MM.1S (cell line): ENCODE measurements around the gene DEPDC1.
"Not testable (repeated sequence)": the region's sequence is repeated elsewhere in the genome, so short reads cannot be mapped to it uniquely, and the experiment has no call there.

ENCODE experiments used
- DNase-seq: peaks from one replicate; pipeline ENCODE4 v3.0.0-alpha.2; 2015
- H2AFZ ChIP-seq: fragments of 300-600 bp; sonication (generic); 2 replicates; pipeline ENCODE4 v1.6.0; 2016; ENCODE audit warnings: antibody characterized with exemption, low read length
- H3F3A ChIP-seq: fragments of 300-600 bp; sonication (generic); 2 replicates; pipeline ENCODE4 v1.6.1; 2016; ENCODE audit warnings: mild to moderate bottlenecking, antibody characterized with exemption, low read length, moderate library complexity, mixed read lengths; ENCODE audit not compliant: insufficient read depth
- H3K27ac ChIP-seq: fragments of 300-600 bp; sonication (generic); 2 replicates; pipeline ENCODE4 v1.5.1; 2016; ENCODE audit warnings: mild to moderate bottlenecking, low read length
- H3K27me3 ChIP-seq: fragments of 300-600 bp; sonication (generic); replicated peaks from 2 replicates; pipeline ENCODE4 v1.6.0; 2016; ENCODE audit warnings: low read length; ENCODE audit not compliant: insufficient read depth
- H3K36me3 ChIP-seq: fragments of 300-600 bp; sonication (generic); replicated peaks from 2 replicates; pipeline ENCODE4 v1.6.1; 2016; ENCODE audit warnings: mild to moderate bottlenecking, low read length, mixed read lengths; ENCODE audit not compliant: insufficient read depth
- H3K4me1 ChIP-seq: fragments of 300-600 bp; sonication (generic); 2 replicates; pipeline ENCODE4 v1.6.1; 2016; ENCODE audit warnings: low read length, mixed read lengths
- H3K4me2 ChIP-seq: fragments of 300-600 bp; sonication (generic); 2 replicates; pipeline ENCODE4 v1.6.0; 2016; ENCODE audit warnings: low read depth, low read length
- H3K4me3 ChIP-seq: fragments of 300-600 bp; sonication (generic); 2 replicates; pipeline ENCODE4 v1.5.1; 2016; ENCODE audit warnings: low read length, mixed read lengths
- H3K79me2 ChIP-seq: fragments of 300-600 bp; sonication (generic); 2 replicates; pipeline ENCODE4 v1.6.1; 2016; ENCODE audit warnings: mixed run types, low read length, mixed read lengths
- H3K9ac ChIP-seq: fragments of 300-600 bp; sonication (generic); 2 replicates; pipeline ENCODE4 v1.6.1; 2016; ENCODE audit warnings: low read length, mixed read lengths
- H3K9me2 ChIP-seq: fragments of 300-600 bp; sonication (generic); replicated peaks from 2 replicates; pipeline ENCODE4 v1.6.1; 2016; ENCODE audit warnings: mild to moderate bottlenecking, low read length, mixed read lengths; ENCODE audit not compliant: insufficient read depth
- H3K9me3 ChIP-seq: fragments of 300-600 bp; sonication (generic); replicated peaks from 2 replicates; pipeline ENCODE4 v1.6.1; 2016; ENCODE audit warnings: mild to moderate bottlenecking, low read length, mixed read lengths; ENCODE audit not compliant: insufficient read depth
- H4K20me1 ChIP-seq: fragments of 300-600 bp; sonication (generic); 2 replicates; pipeline ENCODE4 v1.6.1; 2016; ENCODE audit warnings: mild to moderate bottlenecking, low read length, moderate library complexity, mixed read lengths; ENCODE audit not compliant: insufficient read depth
- CTCF ChIP-seq: fragments of 300-600 bp; sonication (generic); IDR thresholded peaks from 2 replicates; pipeline ENCODE4 v1.5.1; 2016; ENCODE audit warnings: antibody characterized with exemption, low read length, mixed read lengths
- EZH2 ChIP-seq: fragments of 300-600 bp; sonication (generic); optimal IDR thresholded peaks from 2 replicates; pipeline ENCODE3; 2017; ENCODE audit warnings: low read depth, mild to moderate bottlenecking, antibody characterized with exemption, low read length, mixed read lengths
- EZH2phosphoT487 ChIP-seq: fragments of 300-600 bp; sonication (generic); IDR thresholded peaks from 2 replicates; pipeline ENCODE4 v1.6.1; 2018; ENCODE audit warnings: antibody characterized with exemption, low read length

The DEPDC1 gene

GRCh38 chr1:68495968-68496679 lies 758 bp downstream of the DEPDC1 start:
- H3K9me3 ChIP-seq: no peaks in the 10 kb centered on the region
- peak; percentile 39 for DNase-seq
- peaks cover 39% of the 10 kb centered on the region for H3K79me2 ChIP-seq

GRCh38 chr1:68495532-68495931 lies 1.4 kb downstream of the DEPDC1 start:
- Histone ChIP-seq H3F3A (no peaks in the 10 kb centered on the region), H3K9ac (peak overlapping the region; percentile 80; the same call in 1 of the 2 replicates), H2AFZ (peak overlapping the region; percentile 89), H3K4me3 (peak overlapping the region; percentile 88), H3K27me3 (no peaks in the 10 kb centered on the region), H4K20me1 (no peaks in the 10 kb centered on the region), H3K36me3 (no peaks in the 10 kb centered on the region), H3K4me1 (0 out of 2 replicates have a peak, but pooled peaks cover 6% of the 10 kb centered on the region), H3K9me3 (no peaks in the 10 kb centered on the region), H3K4me2 (peak overlapping the region; percentile 65), H3K9me2 (no peaks in the 10 kb centered on the region), H3K27ac (no peak overlapping the region), H3K79me2 (peaks cover 45% of the 10 kb centered on the region)
- DNase-seq: no peak
- TF ChIP-seq CTCF: no peak
- no peak for TF ChIP-seq EZH2
- TF ChIP-seq EZH2phosphoT487: no peak

More at GRCh38 chr1:68495968-68496679, 758 bp downstream of the DEPDC1 start:
- Histone ChIP-seq H3K4me2 (peak overlapping the region; percentile 65), H3F3A (no peaks in the 10 kb centered on the region), H3K4me1 (0 out of 2 replicates have a peak, but pooled peaks cover 6% of the 10 kb centered on the region), H3K27ac (peak overlapping the region; percentile 35; the same call in 1 of the 2 replicates), H2AFZ (peak overlapping the region; percentile 89), H3K9ac (peak overlapping the region; percentile 80; the same call in 1 of the 2 replicates), H3K27me3 (no peaks in the 10 kb centered on the region), H3K9me2 (no peaks in the 10 kb centered on the region), H3K36me3 (no peaks in the 10 kb centered on the region), H4K20me1 (no peaks in the 10 kb centered on the region), H3K4me3 (peak overlapping the region; percentile 88)
- TF ChIP-seq CTCF: peak; percentile 20; the same call in 1 of the 2 replicates
- TF ChIP-seq EZH2: no peak
- no peak for TF ChIP-seq EZH2phosphoT487

GRCh38 chr1:68493193-68493592 lies 3.7 kb downstream of the DEPDC1 start:
- H3K79me2 ChIP-seq: peaks cover 45% of the 10 kb centered on the region
- H3K4me1 ChIP-seq: 0 out of 2 replicates have a peak, but pooled peaks cover 6% of the 10 kb centered on the region
- no peak overlapping the region for H2AFZ ChIP-seq
- H3K9me2 ChIP-seq: no peaks in the 10 kb centered on the region
- H3K4me3 ChIP-seq: no peak overlapping the region
- DNase-seq: no peak
- no peaks in the 10 kb centered on the region for H3F3A ChIP-seq
- H3K9me3 ChIP-seq: no peaks in the 10 kb centered on the region
- no peak overlapping the region for H3K9ac ChIP-seq
- no peaks in the 10 kb centered on the region; the same call in 1 of the 2 replicates for H3K36me3 ChIP-seq
- no peaks in the 10 kb centered on the region for H4K20me1 ChIP-seq
- H3K27ac ChIP-seq: no peak overlapping the region
- no peaks in the 10 kb centered on the region for H3K27me3 ChIP-seq
- TF ChIP-seq EZH2 (no peak), EZH2phosphoT487 (no peak), CTCF (no peak)
- H3K4me2 ChIP-seq: no peak overlapping the region

GRCh38 chr1:68492255-68492654 lies 4.6 kb downstream of the DEPDC1 start:
- H3K4me2 ChIP-seq, H2AFZ ChIP-seq: not testable (repeated sequence)

More at GRCh38 chr1:68492255-68492654, 4.6 kb downstream of the DEPDC1 start:
- not testable (repeated sequence) for H3K27me3 ChIP-seq, H3K36me3 ChIP-seq, H3K27ac ChIP-seq, H3K9me2 ChIP-seq, H3K4me1 ChIP-seq, H3K9me3 ChIP-seq, H3K9ac ChIP-seq, H3F3A ChIP-seq, H4K20me1 ChIP-seq, DNase-seq, H3K4me3 ChIP-seq
- peaks cover 45% of the 10 kb centered on the region for H3K79me2 ChIP-seq
